Stomach (tissue), 9 donors: ENCODE data around the gene DOK3. TPM values are rescaled to one million over a fixed set of nuclear protein-coding genes. Genes with fewer than 3 reads are reported as not detected.

Experiments used
- DNase-seq, 2 donors: peaks; one replicate each; pipeline versions ENCODE4 v3.0.0 to v3.0.0-alpha.2; 2013 to 2019
- H3K27ac ChIP-seq, 5 donors: fragments of 200-600 bp in 4 of 5; sonication (generic) in 4 of 5; one replicate each; pipeline ENCODE4 v1.5.1; 2013 to 2019; ENCODE audit warnings: mild to moderate bottlenecking in 1 of 5, moderate library complexity in 1 of 5
- H3K27me3 ChIP-seq, 3 donors: fragments of 200-600 bp; sonication (generic); one replicate each; pipeline ENCODE4 v1.5.1; 2017 to 2019; ENCODE audit warnings: mixed run types in 1 of 3
- H3K36me3 ChIP-seq, 4 donors: fragments of 200-600 bp; sonication (generic); 1 replicate in 3 of 4; 2 replicates in 1 of 4; pipeline ENCODE4 v1.5.1; 2016 to 2019
- H3K4me1 ChIP-seq, 4 donors: fragments of 200-600 bp; sonication (generic); one replicate each; pipeline ENCODE4 v1.5.1; 2016 to 2019
- H3K4me3 ChIP-seq, 4 donors: fragments of 200-600 bp; sonication (generic) in 3 of 4; one replicate each; pipeline ENCODE4 v1.5.1; 2016 to 2019; ENCODE audit warnings: mild to moderate bottlenecking in 1 of 4
- H3K9me3 ChIP-seq, 4 donors: fragments of 200-600 bp; sonication (generic); one replicate each; pipeline ENCODE4 v1.5.1; 2016 to 2019
- EP300 ChIP-seq: sonication (generic); formaldehyde crosslinking; IDR thresholded peaks from one replicate; pipeline ENCODE4 v1.6.1; 2017; ENCODE audit warnings: antibody characterized with exemption
- POLR2A ChIP-seq, 4 donors: fragments of 450-650 bp; IDR thresholded peaks; one replicate each; pipeline ENCODE4 v1.6.1; 2016; ENCODE audit warnings: antibody characterized with exemption in 4 of 4, control low read depth in 2 of 4, mild to moderate bottlenecking in 1 of 4, moderate library complexity in 1 of 4
- POLR2AphosphoS5 ChIP-seq, 3 donors: sonication (generic); formaldehyde crosslinking; IDR thresholded peaks; one replicate each; pipeline ENCODE4 v1.6.1; 2016; ENCODE audit warnings: antibody characterized with exemption in 3 of 3
- WGBS, 5 donors: extraction: QIAGEN DNeasy Blood & Tissue Kit in 3 of 5; methylation state at CpG; one replicate each; pipeline versions ENCODE4 v1.1.5 to v1.1.7; 2013 to 2018; 5-methylcytosine and 5-hydroxymethylcytosine counted together
- intact Hi-C: fragments of 100-400 bp; cut with DNase I; formaldehyde crosslinking; loops from one replicate; pipeline ENCODE4 v1.15.1; 2023; ENCODE audit warnings: low total_unique reads
- polyA plus RNA-seq, 3 donors: library from polyadenylated mRNA; stranded (reverse); fragments of 200-250 nt; gene quantifications; one replicate each; pipeline ENCODE4 v1.2.3, GENCODE V29; 2013
- total RNA-seq, 5 donors: library from RNA; depleted of rRNA; stranded (reverse); fragments of >200 nt; gene quantifications; one replicate each; pipeline versions ENCODE4 v1.1.0 to v1.2.3, GENCODE V29; 2014 to 2016
- TF ChIP-seq, protein P1 (sequence below), 7 experiments: fragments of 450-650 bp in 4 of 7; fragments of 200-600 bp in 3 of 7; sonication (generic) in 3 of 7; IDR thresholded peaks; one replicate each; pipeline ENCODE4 v1.5.1; 2016 to 2019; ENCODE audit warnings: antibody characterized with exemption in 7 of 7, control low read depth in 2 of 7, mild to moderate bottlenecking in 1 of 7
- donor health status: healthy with polysubstance abuse.
- donor health status: Bipolar disorder and iron deficiency.
- donor health status: healthy.

Gene DOK3
- total and polyA plus RNA-seq, 8 donors = 0.43 to 31.2 (median 4.9) TPM; not detected in 1

DNA sequence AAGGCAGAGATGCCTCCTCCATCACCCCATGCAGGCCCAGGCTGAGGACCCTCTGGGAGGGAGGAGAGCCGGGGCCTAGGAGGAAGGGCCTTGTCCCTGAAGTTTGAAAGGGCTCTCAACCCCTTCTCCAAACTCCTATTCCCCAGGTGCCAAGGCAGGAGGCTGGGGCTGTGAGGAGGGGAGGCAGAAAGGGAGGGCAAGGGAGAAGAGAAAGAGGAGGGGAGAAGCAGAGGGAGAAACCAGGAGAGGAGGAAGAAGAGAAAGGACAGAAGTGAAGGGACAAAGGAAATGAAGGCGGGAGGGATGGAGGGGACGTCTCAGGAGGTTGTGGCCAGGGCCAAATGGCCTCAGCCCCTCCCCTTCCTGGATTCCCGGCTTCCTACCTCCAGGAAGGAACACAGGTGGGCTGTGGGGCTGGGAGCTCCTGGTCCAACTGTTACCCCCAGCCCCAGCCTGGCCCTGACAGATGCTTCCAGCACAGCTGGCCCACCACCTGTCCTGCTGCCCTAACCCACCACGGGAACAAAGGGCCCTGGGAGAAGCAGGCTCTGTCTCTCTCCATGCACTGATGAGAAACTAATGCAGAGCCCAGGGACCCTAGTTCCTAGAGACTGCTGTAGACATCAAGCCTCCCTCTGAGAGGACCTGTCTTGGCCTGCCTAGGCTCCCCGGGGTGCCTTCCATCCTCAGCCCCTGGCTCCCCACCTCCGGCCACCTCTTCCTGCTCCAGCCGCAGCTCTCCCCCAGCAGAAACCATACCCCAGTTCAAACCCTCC, 39.7 kb downstream of the DOK3 start:
- TF ChIP-seq POLR2AphosphoS5 (IDR thresholded peaks at IDR 0.05) = no peak
- intact Hi-C loops = no loop called here
- 66 to 78% (median 77%) methylated on average over 7 to 8 of the region's 8 CpGs for WGBS, 5 donors
- Histone ChIP-seq H3K27me3 (peaks cover 0 to 22% (median 3%) of the 10 kb centered on the region in 3 donors), H3K36me3 (peaks cover 22 to 39% (median 34%) of the 10 kb centered on the region in 4 donors), H3K9me3 (no peaks in the 10 kb centered on the region), H3K4me1 (peaks cover 20 to 59% (median 48%) of the 10 kb centered on the region in 4 donors), H3K4me3 (no peak overlapping the region), H3K27ac (peak overlapping the region in 3 of 5 donors; percentile 5 to 30 (median 26))
- DNase-seq = no peak

DNA sequence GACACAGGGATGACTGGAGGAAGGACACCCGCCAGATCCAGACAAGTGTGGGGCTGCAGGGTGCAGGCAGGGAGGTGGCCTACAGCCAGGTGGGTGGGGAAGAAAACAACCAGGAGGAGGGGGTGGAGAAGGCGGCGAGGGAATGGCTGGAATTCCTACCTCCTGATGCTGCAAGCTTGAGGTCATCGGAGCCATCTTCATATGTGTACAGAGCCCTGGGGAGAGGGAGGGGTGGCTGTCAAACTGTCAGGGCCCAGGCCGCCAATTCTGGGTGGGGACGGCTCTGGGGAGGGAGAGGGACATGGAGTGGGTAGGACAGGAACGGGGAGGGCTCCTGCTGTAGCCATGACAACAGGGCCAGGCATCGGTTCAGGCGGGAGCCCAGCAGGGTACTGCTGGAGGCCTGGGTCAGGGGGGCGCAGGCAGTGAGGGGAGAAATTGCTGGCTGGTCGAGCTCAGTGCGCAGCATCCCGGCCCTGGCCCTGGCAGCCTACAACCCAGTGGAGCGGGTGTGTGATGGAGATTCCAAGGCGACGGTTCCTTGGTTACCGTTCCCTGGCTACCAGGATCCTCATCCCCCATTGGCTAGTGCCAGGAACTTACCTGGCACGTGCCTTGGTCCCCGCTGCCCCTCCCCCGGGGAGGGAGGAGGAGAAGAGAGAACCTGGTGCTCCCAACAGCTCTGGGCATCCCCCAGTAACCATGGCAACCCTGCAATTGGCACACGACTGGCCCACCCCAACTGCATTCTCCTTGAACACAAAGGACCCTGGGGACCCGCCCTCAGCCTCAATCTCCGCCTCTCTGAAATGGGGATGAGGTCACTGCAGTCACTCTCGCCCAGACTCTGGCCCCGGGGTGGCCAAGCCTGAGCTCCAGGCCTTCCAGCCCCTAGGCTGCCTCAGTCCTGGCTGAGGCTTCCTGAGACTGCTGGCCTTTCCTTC, 40.7 kb downstream of the DOK3 start:
- peak overlapping the region in 3 of 5 donors; percentile 10 to 30 (median 26) for H3K27ac ChIP-seq
- 67 to 81% (median 77%) methylated on average over 18 to 25 of the region's 25 CpGs for WGBS, 5 donors
- TF ChIP-seq POLR2A (IDR thresholded peaks at IDR 0.05) (no peak), EP300 (no peak), POLR2AphosphoS5 (IDR thresholded peaks at IDR 0.05) (no peak)
- TF ChIP-seq, protein P1, sequence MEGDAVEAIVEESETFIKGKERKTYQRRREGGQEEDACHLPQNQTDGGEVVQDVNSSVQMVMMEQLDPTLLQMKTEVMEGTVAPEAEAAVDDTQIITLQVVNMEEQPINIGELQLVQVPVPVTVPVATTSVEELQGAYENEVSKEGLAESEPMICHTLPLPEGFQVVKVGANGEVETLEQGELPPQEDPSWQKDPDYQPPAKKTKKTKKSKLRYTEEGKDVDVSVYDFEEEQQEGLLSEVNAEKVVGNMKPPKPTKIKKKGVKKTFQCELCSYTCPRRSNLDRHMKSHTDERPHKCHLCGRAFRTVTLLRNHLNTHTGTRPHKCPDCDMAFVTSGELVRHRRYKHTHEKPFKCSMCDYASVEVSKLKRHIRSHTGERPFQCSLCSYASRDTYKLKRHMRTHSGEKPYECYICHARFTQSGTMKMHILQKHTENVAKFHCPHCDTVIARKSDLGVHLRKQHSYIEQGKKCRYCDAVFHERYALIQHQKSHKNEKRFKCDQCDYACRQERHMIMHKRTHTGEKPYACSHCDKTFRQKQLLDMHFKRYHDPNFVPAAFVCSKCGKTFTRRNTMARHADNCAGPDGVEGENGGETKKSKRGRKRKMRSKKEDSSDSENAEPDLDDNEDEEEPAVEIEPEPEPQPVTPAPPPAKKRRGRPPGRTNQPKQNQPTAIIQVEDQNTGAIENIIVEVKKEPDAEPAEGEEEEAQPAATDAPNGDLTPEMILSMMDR (IDR thresholded peaks at IDR 0.05) = no peak
- peaks cover 22 to 43% (median 36%) of the 10 kb centered on the region in 4 donors for H3K36me3 ChIP-seq
- peaks cover 0 to 17% (median 3%) of the 10 kb centered on the region in 3 donors for H3K27me3 ChIP-seq
- H3K4me1 ChIP-seq = peaks cover 20 to 49% (median 44%) of the 10 kb centered on the region in 4 donors
- no peaks in the 10 kb centered on the region for H3K9me3 ChIP-seq
- intact Hi-C loops = no loop called here
- peak in 1 of 2 donors; percentile 60 for DNase-seq
- no peak overlapping the region for H3K4me3 ChIP-seq

DNA sequence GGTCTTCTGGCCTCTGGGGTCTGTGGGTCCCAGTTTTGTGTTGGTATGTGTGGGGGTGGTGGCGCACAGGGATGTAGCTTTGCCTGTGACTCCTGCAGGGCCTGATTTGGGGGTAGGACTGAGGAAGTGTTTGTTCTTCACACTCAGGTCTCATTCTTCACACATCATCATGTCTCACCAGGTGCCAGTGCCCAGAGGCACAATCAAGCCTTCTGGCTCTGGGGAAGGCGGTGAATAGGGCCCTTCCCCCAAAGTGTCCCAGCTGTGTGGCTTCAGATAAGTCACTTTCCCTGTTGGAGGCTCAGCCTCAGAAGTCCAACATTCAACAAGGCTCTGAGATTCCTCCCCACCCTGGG, 41.3 kb downstream of the DOK3 start:
- H3K27ac ChIP-seq = peak overlapping the region in 1 of 5 donors; percentile 10
- peaks cover 0 to 12% (median 3%) of the 10 kb centered on the region in 3 donors for H3K27me3 ChIP-seq
- H3K36me3 ChIP-seq = peaks cover 22 to 49% (median 39%) of the 10 kb centered on the region in 4 donors
- 88 to 100% (median 96%) methylated on average over 2 of the region's 2 CpGs for WGBS, 5 donors
- DNase-seq = no peak
- H3K4me3 ChIP-seq = no peak overlapping the region
- H3K4me1 ChIP-seq = peaks cover 20 to 45% (median 42%) of the 10 kb centered on the region in 4 donors
- intact Hi-C loops = no loop called here
- no peaks in the 10 kb centered on the region for H3K9me3 ChIP-seq
- TF ChIP-seq EP300 (no peak), POLR2A (IDR thresholded peaks at IDR 0.05) (no peak), POLR2AphosphoS5 (IDR thresholded peaks at IDR 0.05) (no peak)
- TF ChIP-seq, protein P1 (IDR thresholded peaks at IDR 0.05) = no peak

DNA sequence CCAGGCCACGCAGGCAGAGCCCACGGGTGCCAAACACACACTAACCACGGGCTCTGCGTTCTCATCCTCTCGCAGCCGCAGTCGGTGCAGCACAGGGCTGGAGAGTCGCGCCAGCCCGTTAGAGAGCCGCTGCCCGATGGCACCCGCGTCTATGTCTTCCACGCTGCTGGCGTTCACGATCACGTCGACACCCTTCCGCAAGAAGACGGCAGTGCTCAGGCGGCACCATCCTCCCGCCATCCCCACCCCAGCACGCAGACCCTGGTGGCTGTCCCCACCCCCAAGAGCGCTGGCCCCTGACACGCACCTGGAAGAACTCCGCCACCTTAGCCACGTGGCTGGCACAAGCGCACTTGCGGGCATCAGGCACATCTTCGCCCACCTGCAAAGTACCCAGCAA, 42.2 kb downstream of the DOK3 start:
- no peak for DNase-seq
- Histone ChIP-seq H3K4me3 (no peak overlapping the region), H3K36me3 (peaks cover 22 to 56% (median 39%) of the 10 kb centered on the region in 4 donors), H3K27ac (no peak overlapping the region), H3K27me3 (peaks cover 0 to 7% (median under 1%) of the 10 kb centered on the region in 3 donors), H3K9me3 (no peaks in the 10 kb centered on the region), H3K4me1 (peaks cover 16 to 42% (median 37%) of the 10 kb centered on the region in 4 donors)
- TF ChIP-seq EP300 (no peak), POLR2A (IDR thresholded peaks at IDR 0.05) (no peak), POLR2AphosphoS5 (IDR thresholded peaks at IDR 0.05) (no peak)
- TF ChIP-seq, protein P1 (IDR thresholded peaks at IDR 0.05) = no peak
- intact Hi-C loops = no loop called here
- WGBS, 5 donors = 93 to 97% (median 95%) methylated on average over 28 to 31 of the region's 31 CpGs
